ENCODE results near the gene GIGYF2.

DNA sequence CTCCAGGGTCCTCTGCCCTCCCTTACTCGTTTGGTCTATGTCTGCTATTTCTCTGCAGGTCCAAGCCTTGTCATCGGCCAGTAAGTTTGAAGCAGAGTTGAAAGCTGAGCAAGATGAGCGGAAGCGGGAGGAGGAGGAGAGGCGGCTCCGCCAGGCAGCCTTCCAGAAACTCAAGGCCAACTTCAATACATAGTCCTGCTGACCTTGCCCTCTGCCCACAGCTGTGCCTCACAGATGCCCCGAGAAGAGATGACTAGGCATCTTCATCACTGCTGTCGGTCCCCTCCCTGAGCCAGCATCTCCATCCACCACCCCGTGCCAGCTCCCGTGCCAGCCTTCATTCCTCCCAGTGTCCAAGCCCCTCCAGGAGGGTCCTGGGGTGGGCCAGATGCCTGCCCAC, 15.6 kb upstream of the GIGYF2 start:
- no peak for TF ChIP-seq RAD21 (IDR thresholded peaks at IDR 0.05; ENCODE audit: low read depth)
- TF ChIP-seq USF1 (IDR thresholded peaks at IDR 0.05) = no peak
- no peak for TF ChIP-seq TEAD4 (IDR thresholded peaks at IDR 0.05)

Measured in Ishikawa (cell line).